Neural crest cell (in vitro differentiated cells): ENCODE measurements around the gene RLBP1. TPM values are rescaled to one million over a fixed set of nuclear protein-coding genes. Genes with fewer than 3 reads are reported as not detected.

Source experiments
- DNase-seq: peaks from one replicate; pipeline ENCODE4 v3.0.0; 2021; ENCODE audit warnings: low read depth, mixed read lengths, low spot score
- H3K27ac Mint-ChIP-seq: one replicate; pipeline ENCODE4 v1.8.0; 2021; ENCODE audit warnings: mild to moderate bottlenecking, mixed read lengths; ENCODE audit not compliant: unreplicated experiment
- H3K27me3 Mint-ChIP-seq: 2 replicates; pipeline ENCODE4 v1.8.0; 2021; ENCODE audit warnings: low read depth, mild to moderate bottlenecking, mixed read lengths
- H3K36me3 Mint-ChIP-seq: 2 replicates; pipeline ENCODE4 v1.8.0; 2021; ENCODE audit warnings: low read depth, mild to moderate bottlenecking, mixed read lengths
- H3K4me1 Mint-ChIP-seq: 2 replicates; pipeline ENCODE4 v1.8.0; 2021; ENCODE audit warnings: mixed read lengths
- H3K4me3 Mint-ChIP-seq: one replicate; pipeline ENCODE4 v1.8.0; 2021; ENCODE audit warnings: mild to moderate bottlenecking, mixed read lengths
- H3K9me3 Mint-ChIP-seq: 2 replicates; pipeline ENCODE4 v1.8.0; 2021; ENCODE audit warnings: mixed read lengths
- CTCF ChIP-seq: fragments of 200-600 bp; sonication (generic); conservative IDR thresholded peaks from 2 replicates; pipeline ENCODE4 v1.5.0; 2021; ENCODE audit warnings: antibody characterized with exemption, mild to moderate bottlenecking
- total RNA-seq: library from RNA; stranded (reverse); gene quantifications from 2 replicates; pipeline ENCODE4 v1.2.1, GENCODE V29; 2021

The RLBP1 gene
- total RNA-seq, 1 donor from 2014 or later = 6.3 TPM

- peaks cover 15% of the 10 kb centered on the region for H3K4me1 Mint-ChIP-seq
- TF ChIP-seq CTCF = no peak
- peak overlapping the region; percentile 27 for H3K27ac Mint-ChIP-seq
- no peaks in the 10 kb centered on the region for H3K9me3 Mint-ChIP-seq
- DNase-seq = no peak
- no peaks in the 10 kb centered on the region for H3K27me3 Mint-ChIP-seq
- no peak overlapping the region for H3K4me3 Mint-ChIP-seq
- H3K36me3 Mint-ChIP-seq = no peaks in the 10 kb centered on the region
Measured at GRCh38 chr15:89215627-89216026, 5.8 kb downstream of the RLBP1 start.

GRCh38 chr15:89211678-89212170 is 9.7 kb downstream of the RLBP1 start:
- TF ChIP-seq CTCF = no peak
- no peaks in the 10 kb centered on the region for H3K36me3 Mint-ChIP-seq
- H3K4me3 Mint-ChIP-seq = no peak overlapping the region
- H3K9me3 Mint-ChIP-seq = no peaks in the 10 kb centered on the region
- H3K27me3 Mint-ChIP-seq = no peaks in the 10 kb centered on the region
- no peak for DNase-seq
- peaks cover 5% of the 10 kb centered on the region for H3K4me1 Mint-ChIP-seq
- H3K27ac Mint-ChIP-seq = no peak overlapping the region

GRCh38 chr15:89209057-89209456 is 12.3 kb downstream of the RLBP1 start:
- H3K36me3 Mint-ChIP-seq = no peaks in the 10 kb centered on the region
- H3K4me3 Mint-ChIP-seq = no peak overlapping the region
- H3K27ac Mint-ChIP-seq = no peak overlapping the region
- H3K4me1 Mint-ChIP-seq = peaks cover 6% of the 10 kb centered on the region
- DNase-seq = no peak
- no peaks in the 10 kb centered on the region for H3K9me3 Mint-ChIP-seq
- no peaks in the 10 kb centered on the region for H3K27me3 Mint-ChIP-seq
- TF ChIP-seq CTCF = no peak

- Mint-ChIP-seq H3K4me1 (peaks cover 6% of the 10 kb centered on the region), H3K27ac (no peak overlapping the region), H3K9me3 (no peaks in the 10 kb centered on the region), H3K36me3 (no peaks in the 10 kb centered on the region), H3K4me3 (no peak overlapping the region), H3K27me3 (no peaks in the 10 kb centered on the region)
- no peak for TF ChIP-seq CTCF
- no peak for DNase-seq
Measured at GRCh38 chr15:89208256-89208655, 13.1 kb downstream of the RLBP1 start.

- Mint-ChIP-seq H3K27me3 (no peaks in the 10 kb centered on the region), H3K4me3 (peak overlapping the region; percentile 69), H3K27ac (no peak overlapping the region), H3K36me3 (no peaks in the 10 kb centered on the region), H3K4me1 (peaks cover 11% of the 10 kb centered on the region), H3K9me3 (no peaks in the 10 kb centered on the region)
- peak; percentile 98 for TF ChIP-seq CTCF
- peak; percentile 86 for DNase-seq
Measured at GRCh38 chr15:89206908-89207331, 14.5 kb downstream of the RLBP1 start.
